ENCODE results near the gene IL2RA. TPM values are rescaled to one million over a fixed set of nuclear protein-coding genes. Genes with fewer than 3 reads are reported as not detected.

Gene IL2RA
- total and polyA plus RNA-seq, 9 of the 15 experiments (the other 6 are each of a cell fraction or from before 2014, with no cell fraction given), result 0.95 TPM; not detected in 8

DNA sequence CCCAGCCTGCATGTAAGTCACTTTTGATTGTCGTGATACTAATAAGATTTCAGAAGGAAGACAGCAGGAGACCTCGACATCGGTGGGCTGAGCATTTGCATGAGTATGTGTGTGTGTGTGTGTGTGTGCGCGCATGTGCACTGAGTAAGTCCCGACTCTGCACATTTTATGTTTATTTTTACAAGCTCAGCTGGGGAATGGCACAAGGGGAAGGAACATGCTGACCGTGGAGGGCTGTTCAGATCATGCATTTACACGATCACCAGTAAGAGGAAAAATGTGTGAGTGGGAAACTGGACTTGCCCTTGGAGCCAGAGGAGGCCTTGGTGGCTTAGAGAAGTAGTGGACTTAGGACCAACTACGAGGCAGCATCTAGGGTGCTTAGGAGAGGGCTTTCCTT is 41.3 kb downstream of the IL2RA start:
- DNase-seq (ENCODE audit: extremely low read depth in 1 of 4, low spot score in 3 of 4), result no peak
- no peaks in the 10 kb centered on the region for H3K79me2 ChIP-seq (ENCODE audit: control insufficient read depth, insufficient read depth, low read length)
- H3K4me3 ChIP-seq, result no peak overlapping the region
- H3K9ac ChIP-seq (ENCODE audit: insufficient read depth in 1 of 2, low read depth in 2 of 2, low read length in 2 of 2), result no peak overlapping the region
- no peak for ATAC-seq
- no peaks in the 10 kb centered on the region for H3K36me3 ChIP-seq (ENCODE audit: control insufficient read depth, insufficient read depth, low read length)
- TF ChIP-seq, protein P1, sequence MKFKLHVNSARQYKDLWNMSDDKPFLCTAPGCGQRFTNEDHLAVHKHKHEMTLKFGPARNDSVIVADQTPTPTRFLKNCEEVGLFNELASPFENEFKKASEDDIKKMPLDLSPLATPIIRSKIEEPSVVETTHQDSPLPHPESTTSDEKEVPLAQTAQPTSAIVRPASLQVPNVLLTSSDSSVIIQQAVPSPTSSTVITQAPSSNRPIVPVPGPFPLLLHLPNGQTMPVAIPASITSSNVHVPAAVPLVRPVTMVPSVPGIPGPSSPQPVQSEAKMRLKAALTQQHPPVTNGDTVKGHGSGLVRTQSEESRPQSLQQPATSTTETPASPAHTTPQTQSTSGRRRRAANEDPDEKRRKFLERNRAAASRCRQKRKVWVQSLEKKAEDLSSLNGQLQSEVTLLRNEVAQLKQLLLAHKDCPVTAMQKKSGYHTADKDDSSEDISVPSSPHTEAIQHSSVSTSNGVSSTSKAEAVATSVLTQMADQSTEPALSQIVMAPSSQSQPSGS (CRISPR knock-in tag; IDR thresholded peaks at IDR 0.05), result no peak
- peak; percentile 67 to 75 for TF ChIP-seq NRF1 (conservative IDR thresholded peaks at IDR 0.05 in 1 of 2, IDR thresholded peaks at IDR 0.05 in 1 of 2)
- H3K9me3 ChIP-seq (replicated peaks; ENCODE audit: control insufficient read depth, insufficient read depth, low read depth, low read length), result no peaks in the 10 kb centered on the region
- H3K4me1 ChIP-seq (replicated peaks in 1 of 2; ENCODE audit: control insufficient read depth in 2 of 2, insufficient read depth in 2 of 2, low read length in 2 of 2), result peaks cover 5 to 12% of the 10 kb centered on the region in 2 experiments; a peak in 4 of 5 replicates
- peaks cover 13 to 31% of the 10 kb centered on the region in 2 experiments; a peak in 4 of 5 replicates for H3K27me3 ChIP-seq (ENCODE audit: control insufficient read depth in 2 of 2, insufficient read depth in 2 of 2, low read length in 2 of 2)
- H3K9me1 ChIP-seq (ENCODE audit: control insufficient read depth, insufficient read depth, low read length), result peaks cover 3% of the 10 kb centered on the region
- H4K20me1 ChIP-seq (replicated peaks; ENCODE audit: control insufficient read depth, insufficient read depth, low read length), result no peaks in the 10 kb centered on the region; the same call in 1 of the 2 replicates
- H3K27ac ChIP-seq (ENCODE audit: extremely low read depth, low read depth, low read length), result no peak overlapping the region
- in situ Hi-C loops (cut with MboI) (no loop called here), intact Hi-C loops (cut with micrococcal nuclease) (no loop called here)
- H2AFZ ChIP-seq (ENCODE audit: low read depth, low read length), result no peak overlapping the region
- ChIA-PET CTCF (ENCODE audit: low intra/inter-chr PET ratio) (no interaction called here), POLR2A (no interaction called here)
- FAIRE-seq, result no peak
- WGBS (ENCODE audit: insufficient coverage, low coverage, missing lambda C conversion rate), result 28% methylated on average over 9 of the region's 9 CpGs
- no TSS peak for BruUV-seq (replicated peaks)
- no peak overlapping the region for H3K4me2 ChIP-seq (ENCODE audit: insufficient read depth, low read length)

DNA sequence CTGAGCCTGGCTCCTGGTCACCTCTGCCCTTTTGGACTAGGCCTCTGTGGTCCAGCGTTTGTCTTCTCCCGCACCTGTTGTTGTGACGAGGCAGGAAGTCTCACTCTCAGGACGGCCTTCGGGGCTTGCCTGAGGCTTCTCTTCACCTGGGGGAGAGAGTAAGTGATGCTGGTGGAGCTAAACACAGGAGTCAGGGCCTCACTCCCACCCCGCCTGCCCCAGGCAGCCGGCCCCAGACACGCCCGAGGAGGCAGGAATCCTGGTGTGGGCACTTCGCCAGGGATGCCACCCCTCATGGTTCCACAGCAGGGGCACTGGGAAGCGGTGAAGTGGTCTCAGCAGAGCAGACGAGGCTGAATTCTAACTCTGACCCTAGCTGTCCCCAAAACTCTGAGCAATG is 42.4 kb downstream of the IL2RA start:
- peaks cover 13 to 31% of the 10 kb centered on the region in 2 experiments; a peak in 4 of 5 replicates for H3K27me3 ChIP-seq (ENCODE audit: control insufficient read depth in 2 of 2, insufficient read depth in 2 of 2, low read length in 2 of 2)
- no TSS peak for BruUV-seq (replicated peaks)
- intact Hi-C loops (cut with micrococcal nuclease), result loop anchor here (10.0 kb wide), 1 partner anchor 65 kb away; the partner anchor contains the start of gene RBM17
- H3K27ac ChIP-seq (ENCODE audit: extremely low read depth, low read depth, low read length), result no peak overlapping the region
- in situ Hi-C loops (cut with MboI), result no loop called here
- no peak overlapping the region for H3K4me3 ChIP-seq
- no peak overlapping the region for H2AFZ ChIP-seq (ENCODE audit: low read depth, low read length)
- H3K36me3 ChIP-seq (ENCODE audit: control insufficient read depth, insufficient read depth, low read length), result no peaks in the 10 kb centered on the region
- H3K9ac ChIP-seq (ENCODE audit: insufficient read depth in 1 of 2, low read depth in 2 of 2, low read length in 2 of 2), result no peak overlapping the region
- no peak for FAIRE-seq
- 35% methylated on average over 12 of the region's 12 CpGs for WGBS (ENCODE audit: insufficient coverage, low coverage, missing lambda C conversion rate)
- POLR2A ChIA-PET, result no interaction called here
- DNase-seq (ENCODE audit: extremely low read depth in 1 of 4, low spot score in 3 of 4), result no peak
- no peaks in the 10 kb centered on the region; the same call in 1 of the 2 replicates for H4K20me1 ChIP-seq (replicated peaks; ENCODE audit: control insufficient read depth, insufficient read depth, low read length)
- ATAC-seq, result no peak; the same call in 2 of the 3 replicates
- CTCF ChIA-PET (ENCODE audit: low intra/inter-chr PET ratio), result no interaction called here
- H3K4me2 ChIP-seq (ENCODE audit: insufficient read depth, low read length), result no peak overlapping the region
- H3K79me2 ChIP-seq (ENCODE audit: control insufficient read depth, insufficient read depth, low read length), result no peaks in the 10 kb centered on the region
- peaks cover 5 to 12% of the 10 kb centered on the region in 2 experiments; a peak in 4 of 5 replicates for H3K4me1 ChIP-seq (replicated peaks in 1 of 2; ENCODE audit: control insufficient read depth in 2 of 2, insufficient read depth in 2 of 2, low read length in 2 of 2)
- H3K9me1 ChIP-seq (ENCODE audit: control insufficient read depth, insufficient read depth, low read length), result peaks cover 3% of the 10 kb centered on the region
- H3K9me3 ChIP-seq (replicated peaks; ENCODE audit: control insufficient read depth, insufficient read depth, low read depth, low read length), result no peaks in the 10 kb centered on the region
- TF ChIP-seq ZNF253 (CRISPR knock-in tag; conservative IDR thresholded peaks at IDR 0.05), result no peak
- TF ChIP-seq, protein P2, sequence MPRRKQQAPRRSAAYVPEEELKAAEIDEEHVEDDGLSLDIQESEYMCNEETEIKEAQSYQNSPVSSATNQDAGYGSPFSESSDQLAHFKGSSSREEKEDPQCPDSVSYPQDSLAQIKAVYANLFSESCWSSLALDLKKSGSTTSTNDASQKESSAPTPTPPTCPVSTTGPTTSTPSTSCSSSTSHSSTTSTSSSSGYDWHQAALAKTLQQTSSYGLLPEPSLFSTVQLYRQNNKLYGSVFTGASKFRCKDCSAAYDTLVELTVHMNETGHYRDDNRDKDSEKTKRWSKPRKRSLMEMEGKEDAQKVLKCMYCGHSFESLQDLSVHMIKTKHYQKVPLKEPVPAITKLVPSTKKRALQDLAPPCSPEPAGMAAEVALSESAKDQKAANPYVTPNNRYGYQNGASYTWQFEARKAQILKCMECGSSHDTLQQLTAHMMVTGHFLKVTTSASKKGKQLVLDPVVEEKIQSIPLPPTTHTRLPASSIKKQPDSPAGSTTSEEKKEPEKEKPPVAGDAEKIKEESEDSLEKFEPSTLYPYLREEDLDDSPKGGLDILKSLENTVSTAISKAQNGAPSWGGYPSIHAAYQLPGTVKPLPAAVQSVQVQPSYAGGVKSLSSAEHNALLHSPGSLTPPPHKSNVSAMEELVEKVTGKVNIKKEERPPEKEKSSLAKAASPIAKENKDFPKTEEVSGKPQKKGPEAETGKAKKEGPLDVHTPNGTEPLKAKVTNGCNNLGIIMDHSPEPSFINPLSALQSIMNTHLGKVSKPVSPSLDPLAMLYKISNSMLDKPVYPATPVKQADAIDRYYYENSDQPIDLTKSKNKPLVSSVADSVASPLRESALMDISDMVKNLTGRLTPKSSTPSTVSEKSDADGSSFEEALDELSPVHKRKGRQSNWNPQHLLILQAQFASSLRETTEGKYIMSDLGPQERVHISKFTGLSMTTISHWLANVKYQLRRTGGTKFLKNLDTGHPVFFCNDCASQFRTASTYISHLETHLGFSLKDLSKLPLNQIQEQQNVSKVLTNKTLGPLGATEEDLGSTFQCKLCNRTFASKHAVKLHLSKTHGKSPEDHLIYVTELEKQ (CRISPR knock-in tag; IDR thresholded peaks at IDR 0.05), result no peak
- TF ChIP-seq ZKSCAN1 (IDR thresholded peaks at IDR 0.05; ENCODE audit: low read depth, low read length), result no peak
- TF ChIP-seq FOXK2 (conservative IDR thresholded peaks at IDR 0.05 in 1 of 2, IDR thresholded peaks at IDR 0.05 in 1 of 2; ENCODE audit: low read depth in 2 of 2), result no peak
- no peak for TF ChIP-seq VEZF1 (CRISPR knock-in tag; IDR thresholded peaks at IDR 0.05)
- no peak for TF ChIP-seq SMARCA4 (IDR thresholded peaks at IDR 0.05)
- no peak for TF ChIP-seq NFE2L1 (tag; IDR thresholded peaks at IDR 0.05; ENCODE audit: borderline replicate concordance, low read depth)
- no peak for TF ChIP-seq NCOR1 (IDR thresholded peaks at IDR 0.05)
